K562 (cell line): ENCODE measurements around the gene ABLIM2. TPM values are rescaled to one million over a fixed set of nuclear protein-coding genes. Genes with fewer than 3 reads are reported as not detected.

ENCODE experiments used
- ARNT ChIP-seq, 2 experiments: fragments of 450-650 bp; IDR thresholded peaks; 2 replicates each; pipeline ENCODE4 v1.6.1; 2016; ENCODE audit warnings: mild to moderate bottlenecking in 1 of 2
- CTBP1 ChIP-seq: fragments of 450-650 bp; IDR thresholded peaks from 2 replicates; pipeline ENCODE4 v1.6.1; 2016; ENCODE audit warnings: borderline replicate concordance
- DNMT1 ChIP-seq: fragments of 450-650 bp; IDR thresholded peaks from 2 replicates; pipeline ENCODE4 v1.6.1; 2016; ENCODE audit warnings: antibody characterized with exemption, mild to moderate bottlenecking
- HDAC1 ChIP-seq, 2 experiments: fragments of 450-650 bp; IDR thresholded peaks; 2 replicates each; pipeline ENCODE4 v1.6.1; 2016 to 2017; ENCODE audit warnings: inconsistent platforms in 1 of 2, mild to moderate bottlenecking in 1 of 2, moderate library complexity in 1 of 2
- HDAC8 ChIP-seq: fragments of 450-650 bp; IDR thresholded peaks from 2 replicates; pipeline ENCODE4 v1.6.1; 2016; ENCODE audit warnings: mild to moderate bottlenecking, missing genetic modification characterization, moderate library complexity, missing compliant biosample characterization
- HMG20B ChIP-seq: fragments of 250-450 bp; sonication (Bioruptor Pico); IDR thresholded peaks from 2 replicates; pipeline ENCODE4 v1.5.0; 2021; ENCODE audit warnings: mild to moderate bottlenecking
- IRF1 ChIP-seq: sonication (generic); formaldehyde crosslinking; IDR thresholded peaks from 2 replicates; pipeline ENCODE4 v1.8.0; 2022; ENCODE audit warnings: missing genetic modification reagents, mild to moderate bottlenecking, borderline replicate concordance
- KLF10 ChIP-seq: fragments of 250-450 bp; sonication (Bioruptor Pico); IDR thresholded peaks from 2 replicates; pipeline ENCODE4 v1.6.1; 2021; ENCODE audit warnings: matching md5 sums
- MBD1 ChIP-seq: fragments of 250-450 bp; sonication (Bioruptor Pico); IDR thresholded peaks from 2 replicates; pipeline ENCODE4 v1.8.0; 2022; ENCODE audit warnings: inconsistent platforms
- MCM2 ChIP-seq: fragments of 450-650 bp; IDR thresholded peaks from 2 replicates; pipeline ENCODE4 v1.6.1; 2017; ENCODE audit warnings: low read depth, mild to moderate bottlenecking
- MCM5 ChIP-seq: fragments of 450-650 bp; IDR thresholded peaks from 2 replicates; pipeline ENCODE4 v1.6.1; 2016; ENCODE audit warnings: low read depth
- MEIS2 ChIP-seq: fragments of 450-650 bp; IDR thresholded peaks from 2 replicates; pipeline ENCODE4 v1.6.1; 2014; ENCODE audit warnings: mild to moderate bottlenecking; ENCODE audit not compliant: partially characterized antibody
- NFE2 ChIP-seq: IDR thresholded peaks from 2 replicates; pipeline ENCODE4 v1.6.1; 2014; ENCODE audit warnings: antibody characterized with exemption, low read depth
- PTTG1 ChIP-seq: fragments of 450-650 bp; IDR thresholded peaks from 2 replicates; pipeline ENCODE4 v1.6.1; 2016; ENCODE audit warnings: low read depth, mild to moderate bottlenecking, missing genetic modification characterization, missing compliant biosample characterization
- SMAD4 ChIP-seq: fragments of 250-450 bp; sonication (Bioruptor Pico); conservative IDR thresholded peaks from 2 replicates; pipeline ENCODE4 v1.8.0; 2021; ENCODE audit warnings: inconsistent platforms, mild to moderate bottlenecking, moderate library complexity
- TAF9B ChIP-seq: fragments of 450-650 bp; IDR thresholded peaks from 2 replicates; pipeline ENCODE4 v1.6.1; 2018; ENCODE audit warnings: mild to moderate bottlenecking; ENCODE audit not compliant: partially characterized antibody
- TAL1 ChIP-seq: fragments of 450-650 bp; IDR thresholded peaks from 2 replicates; pipeline ENCODE4 v1.6.1; 2016; ENCODE audit warnings: mild to moderate bottlenecking
- WHSC1 ChIP-seq: IDR thresholded peaks from one replicate; pipeline ENCODE4 v1.6.1; 2012; ENCODE audit warnings: low read length, control low read depth, inconsistent platforms
- ZEB2 ChIP-seq: fragments of 450-650 bp; IDR thresholded peaks from 2 replicates; pipeline ENCODE4 v1.6.1; 2016
- ZNF407 ChIP-seq: fragments of 450-650 bp; IDR thresholded peaks from 2 replicates; pipeline ENCODE4 v1.6.1; 2016; ENCODE audit warnings: low read depth
- ZNF584 ChIP-seq: fragments of 200-800 bp; sonication (Bioruptor generic); IDR thresholded peaks from 2 replicates; pipeline ENCODE4 v1.6.1; 2016; ENCODE audit warnings: low read depth, mild to moderate bottlenecking, missing genetic modification characterization, missing compliant biosample characterization
- polyA plus RNA-seq, 8 experiments: library from polyadenylated mRNA; depleted of rRNA in 4 of 8; stranded (reverse) in 5 of 8; unstranded in 3 of 8; fragments of >200 nt; fragmentation: Nextera tagmentation in 2 of 8; fragmentation: Illumina TruSeq in 1 of 8; extraction: Ambion mirVana in 2 of 8; extraction: Trizol in 1 of 8; gene quantifications; 2 replicates each; pipeline versions ENCODE4 v1.2.1 to v1.2.3, GENCODE V29; 2011 to 2014; ENCODE audit warnings: inconsistent platforms in 1 of 8, missing spikeins in 1 of 8
- total RNA-seq, 7 experiments: library from RNA; depleted of rRNA in 6 of 7; stranded (reverse); fragments of >200 nt in 6 of 7; fragmentation: Illumina TruSeq in 2 of 7; extraction: Trizol in 2 of 7; gene quantifications; 2 replicates each; pipeline versions ENCODE4 v1.2.1 to v1.2.3, GENCODE V29; 2011 to 2021; ENCODE audit warnings: low replicate concordance in 1 of 7

ABLIM2 gene
- total and polyA plus RNA-seq, 9 of the 15 experiments (the other 6 are each of a cell fraction or from before 2014, with no cell fraction given) = not detected

GRCh38 chr4:8191136-8191747, 32.6 kb upstream of the ABLIM2 start (continued):
- TF ChIP-seq IRF1 (no peak), HMG20B (CRISPR knock-in tag) (no peak), MEIS2 (peak; percentile 44), NFE2 (peak; percentile 62), CTBP1 (peak; percentile 55; the same call in 1 of the 2 replicates), TAL1 (peak; percentile 32; the same call in 1 of the 2 replicates), ZNF407 (no peak), HDAC1 (IDR thresholded peaks at IDR 0.05) (no peak), SMAD4 (CRISPR knock-in tag) (0 out of 2 replicates have a peak, but pooled peaks have one; percentile 56), MBD1 (CRISPR knock-in tag) (no peak), HDAC8 (tag) (no peak), ARNT (IDR thresholded peaks at IDR 0.05) (no peak), KLF10 (CRISPR knock-in tag) (no peak), MCM5 (no peak), PTTG1 (tag) (no peak), MCM2 (no peak), TAF9B (no peak), WHSC1 (no peak), DNMT1 (no peak), ZEB2 (no peak), ZNF584 (CRISPR knock-in tag) (peak; percentile 78; the same call in 1 of the 2 replicates)
